Stromal cell of bone marrow (primary cell): ENCODE data around the gene CACNA1C.
A peak's percentile ranks its signal among the peaks of the same experiment; 100 is the strongest.

Source experiments
- DNase-seq: peaks from one replicate; pipeline ENCODE4 v3.0.0-alpha.2; 2012; ENCODE audit warnings: low read depth

CACNA1C gene

DNA sequence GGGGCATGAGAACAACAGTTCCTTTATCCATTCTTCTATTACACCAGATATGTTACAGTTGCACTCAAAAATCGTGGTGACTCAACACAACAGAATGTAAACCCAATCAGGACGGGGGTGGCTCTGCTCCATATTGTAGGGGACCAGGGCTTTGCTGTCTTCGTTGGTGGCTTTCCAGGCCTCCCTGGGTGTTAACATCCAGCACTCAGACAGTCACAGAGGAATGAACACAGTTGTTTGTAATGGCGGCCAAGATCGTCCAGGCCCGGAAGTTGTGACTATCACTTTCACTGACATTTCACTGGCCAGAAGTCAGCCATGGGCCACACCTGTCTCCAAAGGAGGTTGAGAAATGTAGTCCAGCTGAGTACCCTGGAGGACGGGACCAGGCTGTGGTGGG, 204.1 kb downstream of the CACNA1C start:
- no peak for DNase-seq

DNA sequence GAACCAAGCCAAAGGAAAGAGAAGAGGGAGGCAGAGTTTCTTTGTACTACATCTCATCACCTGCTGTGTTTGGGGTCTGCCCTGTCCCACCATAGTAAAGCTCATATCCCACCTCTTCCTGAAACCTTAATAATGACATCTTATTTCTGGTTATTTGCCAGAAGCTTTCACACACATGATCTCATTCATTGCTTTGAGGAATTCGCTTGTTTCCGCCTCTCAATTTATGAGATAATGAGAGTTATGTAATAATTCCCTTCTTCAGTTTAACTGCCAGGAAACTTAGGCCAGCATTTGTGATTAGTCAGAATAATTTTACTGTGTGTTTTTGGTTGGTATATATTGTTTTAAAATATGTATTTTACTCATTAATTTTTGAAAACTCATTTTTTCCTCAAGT, 205.2 kb downstream of the CACNA1C start:
- DNase-seq, result no peak

DNA sequence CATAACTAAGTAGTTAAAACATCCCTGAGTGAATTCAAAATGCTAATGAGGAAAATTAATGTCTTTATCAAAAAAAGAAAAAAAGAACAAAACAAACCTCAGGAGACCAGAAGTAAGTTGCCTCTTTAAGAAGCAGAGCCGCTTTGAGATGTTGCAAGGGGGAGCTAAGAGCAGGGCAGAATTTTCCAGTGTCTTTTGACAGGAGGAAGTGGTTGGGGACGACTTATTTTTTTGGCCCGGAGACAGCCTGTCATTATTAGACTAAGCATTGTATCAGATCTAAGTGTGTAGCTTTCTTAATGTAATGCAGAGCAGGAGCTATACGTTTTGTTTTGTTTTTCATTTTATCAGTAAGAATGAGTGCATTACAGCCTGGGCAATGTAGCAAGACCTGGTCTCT, 206.6 kb downstream of the CACNA1C start:
- no peak for DNase-seq

- DNase-seq, result no peak
Measured at GRCh38 chr12:2260441-2260840, 207.7 kb downstream of the CACNA1C start.

DNA sequence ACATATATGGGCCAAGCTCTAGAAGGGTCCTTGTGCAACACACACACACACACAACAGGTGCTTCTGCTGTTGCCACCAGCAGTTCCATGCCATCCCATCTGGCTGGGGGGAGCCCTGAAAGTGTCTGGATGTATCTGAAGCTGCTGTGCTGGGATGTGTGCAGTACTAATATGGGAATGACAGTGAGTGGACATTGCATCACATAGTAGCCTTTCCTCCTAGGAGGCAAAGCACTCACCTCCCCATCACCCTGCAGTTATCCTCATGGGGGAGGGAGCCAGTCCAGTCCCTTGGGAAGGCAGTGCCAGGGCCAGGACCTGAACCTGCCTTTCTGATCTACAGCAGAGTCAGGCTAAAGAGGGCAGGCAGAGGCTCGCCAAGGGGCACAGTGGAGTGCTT, 208.9 kb downstream of the CACNA1C start:
- no peak for DNase-seq

DNA sequence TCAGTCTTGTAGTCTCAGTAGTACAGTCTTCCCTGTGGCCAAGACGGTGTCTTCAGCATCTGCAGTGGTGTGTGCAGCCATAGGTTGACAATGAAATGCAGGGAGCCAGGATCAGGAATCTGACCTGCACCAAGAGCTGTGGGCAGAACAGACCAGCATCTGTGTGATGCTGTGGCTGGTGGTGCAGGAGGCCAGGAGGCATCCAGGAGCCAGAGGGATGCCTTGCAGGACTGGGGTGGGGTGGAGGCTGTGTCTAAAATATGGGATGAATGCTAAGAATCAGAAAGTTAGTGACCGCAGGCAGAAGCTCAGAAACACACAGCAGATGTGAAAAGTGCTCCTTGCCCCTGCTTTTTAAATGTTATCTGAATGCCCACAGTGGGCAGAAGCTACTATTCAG, 209.7 kb downstream of the CACNA1C start:
- no peak for DNase-seq

DNA sequence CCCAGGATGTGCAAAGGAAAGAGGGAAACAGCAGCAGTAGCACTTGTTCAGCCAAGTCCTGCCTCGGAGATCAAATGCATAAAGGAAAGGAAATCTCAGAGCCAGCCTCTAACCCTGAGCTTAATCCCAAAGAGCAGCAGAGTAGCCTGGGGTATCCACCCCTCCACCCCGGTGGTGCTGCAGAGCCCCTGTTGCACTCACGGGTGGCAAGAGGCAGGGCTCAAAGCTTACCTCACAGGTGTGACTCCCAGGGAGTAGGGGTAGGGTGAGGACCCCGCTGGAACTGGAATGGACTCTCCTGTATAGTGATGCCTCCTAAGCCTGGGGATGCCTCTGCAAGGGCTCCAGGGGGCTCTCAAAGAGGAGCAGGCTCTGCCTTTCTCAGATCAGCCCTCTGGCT, 211.1 kb downstream of the CACNA1C start:
- DNase-seq, result no peak

GRCh38 chr12:2264651-2265232, 212.0 kb downstream of the CACNA1C start:
- peak; percentile 94 for DNase-seq

DNA sequence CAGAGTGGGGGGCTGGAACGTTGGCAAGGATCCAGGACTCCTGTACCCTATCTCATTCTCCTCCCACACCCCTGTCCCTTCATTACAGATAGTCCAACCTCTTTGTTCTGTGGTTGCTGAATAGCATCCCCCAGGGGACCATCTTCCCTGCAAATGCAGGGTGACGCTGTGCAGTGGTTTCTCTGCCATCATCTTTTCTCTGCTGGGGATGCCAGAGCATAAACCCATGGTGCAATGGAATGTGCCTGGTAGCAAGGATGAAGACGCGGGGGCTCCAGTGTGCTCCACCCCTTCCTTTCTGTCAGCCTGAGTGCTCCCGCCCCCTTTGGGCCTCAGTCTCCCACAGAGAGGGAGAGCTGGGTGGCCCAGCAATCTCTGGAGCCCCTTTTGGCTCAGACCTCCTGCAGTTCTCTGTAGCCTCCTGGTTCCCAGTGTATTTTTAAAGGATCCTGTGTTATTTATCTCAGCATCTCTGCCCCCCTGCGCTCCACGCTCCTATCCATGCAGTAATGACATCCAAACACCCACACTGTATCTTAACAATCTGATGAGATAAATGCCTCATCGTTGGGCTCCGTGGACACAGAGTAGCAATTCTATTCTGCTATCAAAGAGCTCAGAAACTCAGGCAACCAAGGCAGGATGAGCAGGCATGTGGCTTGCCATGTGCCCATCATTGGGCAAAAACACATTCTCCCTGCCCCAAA, 212.8 kb downstream of the CACNA1C start:
- no peak for DNase-seq

GRCh38 chr12:2266666-2267620, 214.2 kb downstream of the CACNA1C start:
- DNase-seq, result no peak

- DNase-seq, result no peak
Measured at GRCh38 chr12:2267703-2268470, 215.1 kb downstream of the CACNA1C start.

- DNase-seq, result peak; percentile 81
Measured at GRCh38 chr12:2268471-2269286, 215.9 kb downstream of the CACNA1C start.

DNA sequence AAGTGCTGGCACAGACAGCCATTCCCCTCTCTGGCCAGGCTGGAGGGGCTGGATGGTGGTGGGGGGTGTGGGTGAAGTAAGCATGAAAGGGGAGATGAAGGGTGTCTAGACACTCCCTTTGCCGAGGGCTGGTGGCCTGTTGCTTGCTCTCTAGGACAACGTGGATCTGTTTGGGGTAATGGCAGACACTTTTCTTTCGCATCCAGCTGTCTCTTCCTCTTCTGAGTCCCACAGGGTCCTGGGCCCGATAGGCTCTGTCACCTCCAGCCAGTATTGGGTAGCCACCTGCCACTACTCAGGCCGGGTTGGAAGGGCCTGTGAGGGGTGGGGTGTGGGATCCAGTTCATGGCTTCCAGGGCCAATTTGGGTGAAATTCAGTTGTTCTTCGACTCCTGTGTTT, 218.1 kb downstream of the CACNA1C start:
- no peak for DNase-seq

- no peak for DNase-seq
Measured at GRCh38 chr12:2271961-2272360, 219.2 kb downstream of the CACNA1C start.

DNA sequence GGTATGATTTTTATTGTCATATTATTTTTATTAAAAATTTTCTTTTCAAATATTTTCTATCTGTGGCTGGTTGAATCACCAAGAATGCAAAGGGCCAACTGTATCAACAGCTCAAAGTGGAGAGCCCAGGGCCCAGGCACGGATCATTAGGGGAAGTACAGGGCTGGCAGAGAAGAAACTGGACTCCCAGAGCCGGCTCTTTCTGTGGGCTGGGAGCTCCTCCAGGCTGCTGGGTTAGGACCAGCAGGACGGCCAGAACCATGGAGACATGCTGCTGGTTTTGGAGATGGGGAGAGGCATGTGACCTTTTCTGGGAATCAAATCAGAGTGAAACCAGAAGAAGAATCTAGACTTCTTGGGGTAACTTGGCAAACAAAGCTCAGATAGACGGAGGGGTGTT, 220.5 kb downstream of the CACNA1C start:
- DNase-seq, result peak; percentile 90

- no peak for DNase-seq
Measured at GRCh38 chr12:2273751-2274150, 221.0 kb downstream of the CACNA1C start.

GRCh38 chr12:2274733-2275132, 221.9 kb downstream of the CACNA1C start:
- DNase-seq, result no peak

GRCh38 chr12:2276288-2277033, 223.7 kb downstream of the CACNA1C start:
- DNase-seq, result no peak

DNA sequence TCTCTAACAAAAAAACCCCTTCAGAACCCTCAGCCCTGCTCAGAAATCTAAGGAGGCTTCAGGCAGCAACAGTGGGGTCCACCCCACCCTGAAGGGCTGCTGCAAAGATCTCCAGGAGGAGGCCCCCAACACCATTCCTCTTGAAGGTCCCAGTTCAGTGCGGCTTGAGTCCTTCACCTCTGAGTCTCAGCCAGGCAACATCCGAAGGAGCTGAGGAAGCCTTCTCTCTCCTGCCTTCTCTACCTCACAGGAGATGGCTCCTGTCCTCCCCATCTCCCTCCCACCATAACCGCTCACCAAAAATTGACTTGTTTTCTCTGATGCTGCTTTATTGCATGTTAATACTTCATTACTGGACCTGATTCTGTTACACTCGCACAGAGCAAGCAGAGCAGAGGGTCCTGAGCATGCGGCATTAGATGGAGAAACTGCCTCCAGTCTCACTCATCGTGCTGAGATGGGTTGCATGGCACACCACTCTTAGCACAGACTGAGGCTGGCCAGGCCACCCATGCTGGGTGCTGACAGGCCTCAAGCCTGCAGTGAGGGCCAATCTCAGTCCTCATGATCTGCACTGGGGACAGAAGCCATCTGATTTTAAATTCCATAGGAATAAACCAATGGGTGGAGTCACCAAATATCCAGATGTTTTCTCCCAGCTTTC, 224.8 kb downstream of the CACNA1C start:
- no peak for DNase-seq

DNA sequence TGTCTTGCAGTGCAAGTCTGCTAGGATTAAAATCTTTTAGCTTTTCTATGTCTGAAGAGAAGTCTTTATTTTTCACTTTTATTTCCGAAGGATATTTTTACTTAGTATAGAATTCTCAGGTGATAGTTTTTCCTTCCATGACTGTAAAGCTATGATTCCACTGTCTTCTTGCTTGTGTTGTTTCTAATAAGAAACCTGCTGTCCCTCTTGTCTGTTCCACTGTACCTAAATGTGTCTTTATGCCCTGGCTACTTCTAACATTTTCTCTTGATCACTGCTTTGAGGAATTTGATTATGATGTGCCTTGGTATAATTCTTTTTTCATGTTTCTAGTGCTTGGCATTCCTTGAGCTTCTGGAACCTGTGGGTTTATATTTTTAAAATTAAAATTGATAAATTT, 228.7 kb downstream of the CACNA1C start:
- no peak for DNase-seq
